GM19372 (cell line): ENCODE data around the gene CTNNA2.

ENCODE experiments used
- ATAC-seq: cut with Tn5 transposase; IDR thresholded peaks from one replicate; pipeline ENCODE4 v1.9.1; 2021; ENCODE audit warnings: mild to moderate bottlenecking, low read depth, moderate library complexity; ENCODE audit not compliant: unreplicated experiment

Gene CTNNA2

GRCh38 chr2:79909521-79909920, 396.7 kb downstream of the CTNNA2 start:
- ATAC-seq = no peak

GRCh38 chr2:79910643-79911042, 397.8 kb downstream of the CTNNA2 start:
- no peak for ATAC-seq

- no peak for ATAC-seq
These were observed 402.6 kb downstream of the CTNNA2 start for GRCh38 chr2:79915455-79915854.

- no peak for ATAC-seq
These were observed 403.4 kb downstream of the CTNNA2 start for GRCh38 chr2:79916285-79916684.

GRCh38 chr2:79920512-79921076, 407.7 kb downstream of the CTNNA2 start:
- ATAC-seq = no peak

- no peak for ATAC-seq
These were observed 416.8 kb downstream of the CTNNA2 start for GRCh38 chr2:79929624-79930023.

GRCh38 chr2:79935046-79935732, 422.3 kb downstream of the CTNNA2 start:
- ATAC-seq = no peak

- ATAC-seq = no peak
These were observed 423.2 kb downstream of the CTNNA2 start for GRCh38 chr2:79935771-79936657.

GRCh38 chr2:79936715-79937114, 423.9 kb downstream of the CTNNA2 start:
- ATAC-seq = no peak

- ATAC-seq = no peak
These were observed 425.8 kb downstream of the CTNNA2 start for GRCh38 chr2:79938648-79939047.

- no peak for ATAC-seq
These were observed 427.5 kb downstream of the CTNNA2 start for GRCh38 chr2:79940364-79940763.

GRCh38 chr2:79941179-79941578, 428.3 kb downstream of the CTNNA2 start:
- ATAC-seq = no peak

GRCh38 chr2:79944205-79944604, 431.4 kb downstream of the CTNNA2 start:
- no peak for ATAC-seq

GRCh38 chr2:79945653-79946445, 433.0 kb downstream of the CTNNA2 start:
- ATAC-seq = no peak

GRCh38 chr2:79947751-79948150, 434.9 kb downstream of the CTNNA2 start:
- ATAC-seq = no peak

- ATAC-seq = no peak
These were observed 437.7 kb downstream of the CTNNA2 start for GRCh38 chr2:79950526-79950925.

- ATAC-seq = no peak
These were observed 439.8 kb downstream of the CTNNA2 start for GRCh38 chr2:79952616-79953015.

GRCh38 chr2:79960035-79960434, 447.2 kb downstream of the CTNNA2 start:
- no peak for ATAC-seq

GRCh38 chr2:79960519-79960918, 447.7 kb downstream of the CTNNA2 start:
- ATAC-seq = no peak

GRCh38 chr2:79964966-79965365, 452.1 kb downstream of the CTNNA2 start:
- no peak for ATAC-seq

GRCh38 chr2:79966369-79966768, 453.5 kb downstream of the CTNNA2 start:
- no peak for ATAC-seq
